Stimulated activated CD8-positive, alpha-beta memory T cell treated with anti-CD3 and anti-CD28 coated beads, Interleukin-7, amount 100 ng/mL, for 24 hours (primary cell): ENCODE results near the gene ANKRD13D.
A peak's percentile ranks its signal among the peaks of the same experiment; 100 is the strongest.
"Not testable (repeated sequence)": the region's sequence is repeated elsewhere in the genome, so short reads cannot be mapped to it uniquely, and the experiment has no call there.

Experiments
- DNase-seq: peaks from one replicate; pipeline ENCODE4 v3.0.0-alpha.2; 2020; ENCODE audit warnings: low read depth

ANKRD13D gene

GRCh38 chr11:67289226-67289650 is at the start of gene ANKRD13D:
Gene ANKRD13D (plus strand): TSS chr11:67289303. CDS start chr11:67289461, 158 bp downstream.
- DNase-seq: no peak

- DNase-seq: peak; percentile 82
These were observed 49.1 kb upstream of the ANKRD13D start for GRCh38 chr11:67239783-67240575.

DNA sequence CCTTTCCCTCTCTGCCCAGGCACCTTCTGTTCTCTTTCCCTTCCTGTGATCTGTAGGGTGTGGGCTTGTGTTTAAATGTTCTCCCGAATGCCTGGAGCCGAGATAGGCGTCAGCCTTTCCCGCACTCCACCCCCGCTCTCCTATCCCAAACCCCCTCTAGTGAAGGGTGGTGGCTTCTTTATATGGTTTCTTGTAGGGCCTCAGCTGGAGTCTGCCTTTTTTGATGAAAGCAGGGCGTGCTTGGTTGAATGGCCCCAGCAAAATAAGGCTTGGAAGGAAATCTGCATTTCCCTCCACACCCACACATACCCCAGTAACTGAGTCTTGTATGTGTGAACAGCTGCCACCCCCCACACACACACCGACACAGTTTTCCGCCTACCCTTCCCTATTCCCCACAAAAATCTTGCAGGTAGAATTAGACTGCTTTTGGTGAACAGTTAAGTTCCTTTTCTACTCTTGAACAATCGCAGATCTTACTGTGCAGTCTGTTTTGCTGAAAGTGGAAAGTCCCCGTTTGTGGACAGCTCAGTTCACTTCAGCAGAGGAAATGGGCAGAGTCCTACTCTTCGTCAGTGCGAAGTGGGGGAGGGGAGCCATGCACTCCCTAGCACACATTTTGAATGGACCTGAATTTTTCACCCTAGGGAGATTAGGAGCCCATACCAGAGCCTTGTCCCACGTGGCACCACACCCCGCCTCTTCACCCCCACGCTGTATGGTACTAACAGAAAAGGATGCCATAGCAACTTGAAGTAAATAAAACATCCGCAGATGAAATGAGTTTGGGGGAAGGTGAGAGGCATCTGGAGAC is 48.3 kb upstream of the ANKRD13D start:
- peak; percentile 61 for DNase-seq

DNA sequence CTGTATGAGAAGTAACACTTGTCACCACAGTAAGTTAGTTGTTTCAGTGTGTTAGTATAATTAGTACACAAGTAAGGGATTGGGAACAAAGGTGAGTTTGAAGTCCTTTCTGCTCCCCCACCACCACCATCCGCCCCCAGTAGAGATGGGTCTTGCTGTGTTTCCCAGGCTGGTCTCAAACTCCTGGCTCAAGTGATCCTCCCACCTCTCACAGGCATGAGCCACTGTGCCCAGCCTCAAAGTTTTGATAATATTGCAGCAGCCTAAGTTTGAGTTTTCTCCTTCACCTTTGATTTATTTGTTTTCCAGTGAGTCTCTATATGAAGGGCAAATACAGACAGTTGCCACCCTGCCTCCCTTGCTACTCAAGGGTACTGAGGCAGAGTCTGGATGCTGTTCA is 46.6 kb upstream of the ANKRD13D start:
- DNase-seq: no peak

GRCh38 chr11:67243051-67243450 is 46.1 kb upstream of the ANKRD13D start:
- DNase-seq: no peak

DNA sequence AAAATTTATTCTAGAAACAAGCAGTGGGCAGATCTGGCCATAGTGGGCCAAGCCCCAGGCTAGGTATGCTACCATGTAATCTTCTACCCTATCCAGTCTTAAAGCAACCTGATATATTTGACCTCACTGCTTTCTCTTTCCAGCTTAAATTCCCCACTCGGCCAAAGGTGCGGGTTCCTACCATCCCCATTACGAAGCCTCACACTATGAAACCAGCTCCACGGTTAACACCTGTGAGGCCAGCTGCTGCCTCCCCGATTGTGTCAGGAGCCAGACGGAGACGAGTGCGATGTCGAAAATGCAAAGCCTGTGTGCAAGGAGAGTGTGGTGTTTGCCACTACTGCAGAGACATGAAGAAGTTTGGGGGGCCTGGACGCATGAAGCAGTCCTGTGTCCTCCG is 44.1 kb upstream of the ANKRD13D start:
- DNase-seq: no peak

GRCh38 chr11:67247946-67248550 is 41.1 kb upstream of the ANKRD13D start:
- no peak for DNase-seq

DNA sequence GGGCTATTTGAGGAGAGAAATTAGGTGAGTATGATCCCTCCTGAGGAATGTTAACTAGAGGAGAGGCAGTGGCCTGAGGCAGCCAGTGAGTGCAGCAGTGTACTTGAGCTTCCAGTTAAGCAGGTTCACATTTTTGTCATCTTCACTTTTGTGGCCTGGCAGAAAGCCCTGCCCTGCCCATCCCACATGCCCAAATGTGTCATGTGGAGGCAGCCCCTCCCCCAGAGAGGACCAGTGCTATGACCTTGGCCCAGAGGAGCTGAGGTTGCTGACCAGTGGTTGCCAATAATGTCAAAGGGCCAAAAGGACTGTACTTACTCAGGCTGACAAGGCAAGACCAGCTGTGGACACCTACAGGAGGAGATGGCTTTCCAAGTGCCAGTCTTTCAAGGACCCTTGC is 40.5 kb upstream of the ANKRD13D start:
- DNase-seq: no peak

DNA sequence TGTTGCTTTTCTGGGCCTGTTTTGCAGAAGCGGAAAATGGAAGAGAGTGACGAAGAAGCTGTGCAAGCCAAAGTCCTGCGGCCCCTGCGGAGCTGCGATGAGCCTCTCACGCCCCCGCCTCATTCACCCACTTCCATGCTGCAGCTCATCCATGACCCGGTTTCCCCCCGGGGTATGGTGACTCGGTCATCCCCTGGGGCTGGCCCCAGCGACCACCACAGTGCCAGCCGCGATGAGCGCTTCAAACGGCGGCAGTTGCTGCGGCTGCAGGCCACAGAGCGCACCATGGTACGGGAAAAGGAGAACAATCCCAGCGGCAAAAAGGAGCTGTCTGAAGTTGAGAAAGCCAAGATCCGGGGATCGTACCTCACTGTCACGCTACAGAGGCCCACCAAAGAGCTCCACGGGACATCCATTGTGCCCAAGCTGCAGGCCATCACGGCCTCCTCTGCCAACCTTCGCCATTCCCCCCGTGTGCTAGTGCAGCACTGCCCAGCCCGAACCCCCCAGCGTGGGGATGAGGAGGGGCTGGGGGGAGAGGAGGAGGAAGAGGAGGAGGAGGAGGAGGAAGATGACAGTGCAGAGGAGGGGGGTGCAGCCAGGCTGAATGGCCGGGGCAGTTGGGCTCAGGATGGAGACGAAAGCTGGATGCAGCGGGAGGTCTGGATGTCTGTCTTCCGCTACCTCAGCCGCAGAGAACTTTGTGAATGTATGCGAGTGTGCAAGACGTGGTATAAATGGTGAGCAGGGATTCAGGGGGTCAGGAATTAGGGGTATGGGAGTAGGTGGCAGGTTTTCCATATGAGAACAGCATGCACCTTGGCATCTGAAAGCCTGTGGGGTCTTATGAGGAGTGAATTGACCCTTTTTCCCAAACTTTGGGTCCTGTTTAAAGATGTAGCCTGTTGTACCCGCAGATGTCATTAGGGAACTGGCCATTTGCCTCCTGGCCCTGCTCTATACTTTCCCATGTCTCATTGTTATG is 38.8 kb upstream of the ANKRD13D start:
- DNase-seq: no peak

GRCh38 chr11:67251841-67252240 is 37.3 kb upstream of the ANKRD13D start:
- no peak for DNase-seq

GRCh38 chr11:67252831-67253239 is 36.3 kb upstream of the ANKRD13D start:
- no peak for DNase-seq

DNA sequence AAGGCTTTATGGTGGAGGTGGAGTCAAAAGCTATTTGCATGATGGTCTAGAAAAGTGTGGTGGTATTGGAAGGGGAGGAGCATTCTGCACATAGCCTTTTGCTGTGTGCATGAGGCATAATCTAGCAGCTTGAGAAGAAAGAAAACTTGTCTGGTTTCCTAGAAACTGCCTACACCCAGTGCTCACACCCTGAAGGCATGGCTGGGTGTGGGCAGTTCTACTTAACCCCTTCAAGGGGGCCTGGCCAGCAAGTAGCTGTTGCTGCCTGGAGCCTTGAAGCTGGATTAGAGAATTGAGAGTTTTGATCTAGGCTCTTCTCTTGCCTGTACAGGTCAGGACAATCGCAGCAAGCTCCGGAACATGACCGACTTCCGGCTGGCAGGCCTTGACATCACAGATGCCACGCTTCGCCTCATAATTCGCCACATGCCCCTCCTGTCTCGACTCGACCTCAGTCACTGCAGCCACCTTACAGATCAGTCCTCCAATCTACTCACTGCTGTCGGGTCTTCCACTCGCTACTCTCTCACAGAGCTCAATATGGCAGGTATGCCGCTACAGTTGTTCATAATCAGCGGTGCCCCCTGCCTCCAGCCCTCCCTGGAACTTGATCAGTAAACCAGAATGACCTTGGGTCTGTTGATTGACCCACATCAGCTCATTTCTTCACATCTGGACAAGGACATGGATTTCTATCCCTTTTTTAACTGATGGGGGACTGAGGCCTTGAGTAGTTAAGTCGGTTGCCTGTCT is 35.1 kb upstream of the ANKRD13D start:
- no peak for DNase-seq

- no peak for DNase-seq
These were observed 34.3 kb upstream of the ANKRD13D start for GRCh38 chr11:67254798-67255197.

DNA sequence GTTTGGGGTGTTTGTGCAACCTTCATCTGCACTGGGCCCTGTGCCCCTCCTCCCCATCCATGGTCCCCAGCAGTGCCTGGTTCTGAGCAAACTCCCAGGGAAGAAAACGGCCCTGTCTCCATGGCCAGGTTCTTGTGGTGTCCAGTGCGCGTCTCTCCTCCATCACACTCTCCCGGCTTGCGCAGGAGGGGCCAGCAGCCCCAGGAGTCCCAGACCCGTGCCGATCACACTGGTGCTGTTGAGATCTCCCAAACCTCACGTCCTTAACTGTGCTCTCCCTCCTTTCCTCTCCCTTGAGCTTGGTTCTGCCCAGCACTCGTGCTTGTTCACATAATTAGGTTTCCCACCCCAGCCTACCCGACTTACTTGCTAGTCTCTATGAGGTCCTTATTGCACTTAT is 33.8 kb upstream of the ANKRD13D start:
- no peak for DNase-seq

GRCh38 chr11:67255864-67256263 is 33.2 kb upstream of the ANKRD13D start:
- DNase-seq: no peak

- no peak for DNase-seq
These were observed 32.5 kb upstream of the ANKRD13D start for GRCh38 chr11:67256477-67257135.

- DNase-seq: no peak
These were observed 28.7 kb upstream of the ANKRD13D start for GRCh38 chr11:67260406-67260805.

GRCh38 chr11:67260885-67261639 is 28.0 kb upstream of the ANKRD13D start:
- DNase-seq: not testable (repeated sequence)

GRCh38 chr11:67261640-67261945 is 27.5 kb upstream of the ANKRD13D start:
- no peak for DNase-seq
